Heart right ventricle (tissue), 16 donors: ENCODE data around the gene USP6. TPM values are rescaled to one million over a fixed set of nuclear protein-coding genes. Genes with fewer than 3 reads are reported as not detected.

Experiments used
- ATAC-seq, 8 donors: fragments of 200-7000 bp; cut with Tn5 transposase; one replicate each; pipeline ENCODE4 v1.9.1; 2020; ENCODE audit warnings: mild to moderate bottlenecking in 8 of 8, moderate library complexity in 8 of 8, moderate number of reproducible peaks in 1 of 8
- DNase-seq, 2 donors: peaks; one replicate each; pipeline ENCODE4 v3.0.0-alpha.2; 2020
- H3K27ac ChIP-seq, 10 donors: fragments of 200-600 bp; sonication (generic) in 2 of 10; one replicate each; pipeline versions ENCODE4 v1.5.0 to v1.8.0; 2020 to 2022; ENCODE audit warnings: mild to moderate bottlenecking in 3 of 10
- H3K27me3 ChIP-seq, 7 donors: fragments of 200-600 bp; one replicate each; pipeline ENCODE4 v1.8.0; 2021 to 2022; ENCODE audit warnings: mild to moderate bottlenecking in 2 of 7
- H3K36me3 ChIP-seq, 9 donors: fragments of 200-600 bp; sonication (generic) in 1 of 9; one replicate each; pipeline versions ENCODE4 v1.5.0 to v1.8.0; 2020 to 2022; ENCODE audit warnings: mild to moderate bottlenecking in 2 of 9
- H3K4me1 ChIP-seq, 9 donors: fragments of 200-600 bp; sonication (generic) in 1 of 9; one replicate each; pipeline versions ENCODE4 v1.5.0 to v1.8.0; 2020 to 2022; ENCODE audit warnings: mild to moderate bottlenecking in 4 of 9
- H3K4me3 ChIP-seq, 10 donors: fragments of 200-600 bp; sonication (generic) in 2 of 10; one replicate each; pipeline versions ENCODE4 v1.5.0 to v1.8.0; 2020 to 2022; ENCODE audit warnings: mild to moderate bottlenecking in 7 of 10, moderate library complexity in 2 of 10
- H3K9me3 ChIP-seq, 11 donors: fragments of 200-600 bp in 10 of 11; sonication (generic) in 2 of 11; one replicate each; pipeline versions ENCODE4 v1.5.0 to v1.8.0; 2013 to 2022; ENCODE audit warnings: mild to moderate bottlenecking in 2 of 11, control low read depth in 1 of 11, moderate library complexity in 1 of 11
- CTCF ChIP-seq, 9 donors: fragments of 200-600 bp; sonication (generic) in 2 of 9; IDR thresholded peaks; one replicate each; pipeline versions ENCODE4 v1.5.0 to v1.8.0; 2021 to 2022; ENCODE audit warnings: antibody characterized with exemption in 9 of 9, mild to moderate bottlenecking in 5 of 9, moderate library complexity in 1 of 9
- WGBS, 2 donors: extraction: QIAGEN DNeasy Blood & Tissue Kit; methylation state at CpG; one replicate each; pipeline ENCODE4 v1.1.7; 2013; ENCODE audit warnings: inconsistent platforms in 1 of 2; 5-methylcytosine and 5-hydroxymethylcytosine counted together
- intact Hi-C, 10 donors: fragments of 100-400 bp; cut with DNase I; formaldehyde crosslinking; loops; one replicate each; pipeline versions ENCODE4 v1.11.1 to v1.14.2; 2022
- polyA plus RNA-seq, 2 donors: library from polyadenylated mRNA; stranded (reverse); fragments of 200-250 nt; gene quantifications; one replicate each; pipeline ENCODE4 v1.2.3, GENCODE V29; 2013
- total RNA-seq, 10 donors: library from RNA; stranded (reverse); fragmentation: NEBNext Ultra II Directional in 3 of 10; extraction: Animal tissue kit (Norgen Biotek cat#: 25700) in 3 of 10; gene quantifications; one replicate each; pipeline versions ENCODE4 v1.2.1 to v1.2.4, GENCODE V29; 2021 to 2023
- donor health status: Arrhythmogenic right ventricular cardiomyopathy.
- donor health status: ischemic (EF 13 %, LVEDD 7.1; RV severe dilation, severe dysfunction).
- donor health status: healthy with polysubstance abuse.
- donor health status: DM: no; HTN: yes; CAD: no.
- donor health status: DM: no; HTN: no; CAD: no.
- donor health status: ischemic (EF 25% LVEDD 6.9; RV normal size, moderate dysfunction).
- donor health status: ischemic (EF 25% LVEDD 5.7; RV mildly dilated, moderate dysfunction).
- donor health status: healthy.
- donor health status: DM: yes; HTN: yes; CAD: no.
- donor health status: Ischemic cardiomyopathy.
- donor health status: ischemic (EF 35%, LVEDD 5.7; RV mildly dilated, moderate dysfunction).
- donor health status: nonischemic (EF 11% LVEDD 7.7; RV severe dilation, severe dysfunction).
- donor health status: DM: yes; HTN: yes; CAD: no.
- donor health status: PGD.
- donor health status: ischemic (EF 29% LVEDD 5.4; RV normal size, mild dysfunction).
- donor health status: nonischemic (EF 23%, LVEDD 6.1; RV moderate dilation, normal function).

USP6 gene
- total and polyA plus RNA-seq, 12 donors: 0.01 to 1.6 (median 0.06) TPM; not detected in 1

DNA sequence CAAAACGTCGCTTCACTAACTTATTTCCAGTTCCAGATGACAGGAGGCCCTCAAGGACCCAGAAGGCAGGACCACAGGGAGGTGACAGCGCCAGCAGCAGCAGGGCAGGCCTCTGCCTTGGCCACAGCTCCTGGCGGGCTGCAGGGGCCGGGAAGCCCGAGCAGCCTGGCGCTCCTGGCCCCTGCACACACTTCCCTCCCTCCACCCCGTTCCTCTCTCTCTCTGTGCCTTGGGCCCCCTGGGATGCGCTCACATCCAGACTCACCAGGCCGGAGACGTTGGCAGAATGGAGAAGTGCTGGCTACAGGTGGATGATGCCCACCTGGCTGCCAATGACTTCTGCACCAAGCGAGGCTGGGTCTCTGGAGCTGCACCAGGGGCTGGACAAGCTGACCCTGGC lies 63.2 kb downstream of the USP6 start:
- H3K4me3 ChIP-seq: no peak overlapping the region
- intact Hi-C loops: no loop called here
- peaks cover 0 to 100% (median 68%) of the 10 kb centered on the region in 11 donors for H3K9me3 ChIP-seq
- H3K27ac ChIP-seq: no peak overlapping the region
- 96 to 99% methylated on average over 12 of the region's 12 CpGs for WGBS, 2 donors
- no peaks in the 10 kb centered on the region for H3K4me1 ChIP-seq
- peaks cover 0 to 88% (median 24%) of the 10 kb centered on the region in 9 donors for H3K36me3 ChIP-seq
- DNase-seq: no peak
- peak in 1 of 8 donors; percentile 34 for ATAC-seq
- no peak for TF ChIP-seq CTCF (IDR thresholded peaks at IDR 0.05)
- no peaks in the 10 kb centered on the region for H3K27me3 ChIP-seq

DNA sequence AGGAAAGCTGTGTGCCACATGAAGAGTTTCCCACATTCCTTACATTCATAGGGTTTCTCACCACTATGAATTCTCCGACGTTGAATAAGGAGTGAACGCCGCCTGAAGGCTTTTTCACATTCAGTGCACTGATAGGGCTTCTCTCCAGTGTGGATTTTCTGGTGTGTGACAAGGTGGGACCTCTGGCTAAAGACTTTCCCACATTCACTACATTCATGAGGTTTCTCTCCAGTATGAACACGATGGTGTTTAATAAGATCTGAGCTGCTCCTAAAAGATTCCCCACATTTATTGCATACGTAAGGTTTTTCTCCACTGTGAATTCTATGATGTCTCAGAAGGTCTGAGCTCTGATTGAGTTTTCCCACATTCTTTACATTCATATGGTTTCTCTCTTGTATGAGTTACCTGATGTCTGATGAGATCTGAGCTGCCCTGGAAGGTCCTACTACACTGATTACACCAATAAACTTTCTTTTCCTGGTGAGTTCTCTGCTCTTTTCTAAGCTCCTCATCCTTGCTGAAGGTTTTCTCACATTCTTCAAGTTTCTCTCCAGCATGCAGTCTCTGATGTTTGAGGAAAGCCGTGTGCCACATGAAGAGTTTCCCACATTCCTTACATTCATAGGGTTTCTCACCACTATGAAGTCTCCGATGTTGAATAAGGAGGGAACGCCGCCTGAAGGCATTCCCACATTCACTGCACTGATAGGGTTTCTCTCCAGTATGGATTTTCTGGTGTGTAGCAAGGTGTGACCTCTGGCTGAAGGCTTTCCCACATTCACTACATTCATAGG lies 65.9 kb downstream of the USP6 start:
- H3K27me3 ChIP-seq: no peaks in the 10 kb centered on the region
- intact Hi-C loops: loop anchor here in 2 of 10 donors (5.0 to 10.0 kb wide), 2 partner anchors 87 to 89 kb away; no protein-coding TSS in a partner anchor
- no peak overlapping the region for H3K4me3 ChIP-seq
- no peak for ATAC-seq
- H3K4me1 ChIP-seq: no peaks in the 10 kb centered on the region
- TF ChIP-seq CTCF (IDR thresholded peaks at IDR 0.05): no peak
- no peak for DNase-seq
- H3K27ac ChIP-seq: no peak overlapping the region
- peaks cover 0 to 87% (median 20%) of the 10 kb centered on the region in 9 donors for H3K36me3 ChIP-seq
- 96 to 97% methylated on average over 10 of the region's 10 CpGs for WGBS, 2 donors
- peaks cover 0 to 100% (median 92%) of the 10 kb centered on the region in 11 donors for H3K9me3 ChIP-seq

- H3K4me1 ChIP-seq: no peaks in the 10 kb centered on the region
- peak overlapping the region in 1 of 10 donors; percentile 14 for H3K4me3 ChIP-seq
- peaks cover 0 to 88% (median 18%) of the 10 kb centered on the region in 9 donors for H3K36me3 ChIP-seq
- H3K9me3 ChIP-seq: peaks cover 0 to 100% (median 91%) of the 10 kb centered on the region in 11 donors
- H3K27ac ChIP-seq: no peak overlapping the region
- DNase-seq: no peak
- intact Hi-C loops: loop anchor here in 2 of 10 donors (5.0 to 10.0 kb wide), 2 partner anchors 88 to 91 kb away; no protein-coding TSS in a partner anchor
- no peak for ATAC-seq
- H3K27me3 ChIP-seq: no peaks in the 10 kb centered on the region
- TF ChIP-seq CTCF (IDR thresholded peaks at IDR 0.05): no peak
- WGBS, 2 donors: 99% methylated on average over 6 of the region's 6 CpGs
These were observed 67.0 kb downstream of the USP6 start for GRCh38 chr17:5182597-5183409.

DNA sequence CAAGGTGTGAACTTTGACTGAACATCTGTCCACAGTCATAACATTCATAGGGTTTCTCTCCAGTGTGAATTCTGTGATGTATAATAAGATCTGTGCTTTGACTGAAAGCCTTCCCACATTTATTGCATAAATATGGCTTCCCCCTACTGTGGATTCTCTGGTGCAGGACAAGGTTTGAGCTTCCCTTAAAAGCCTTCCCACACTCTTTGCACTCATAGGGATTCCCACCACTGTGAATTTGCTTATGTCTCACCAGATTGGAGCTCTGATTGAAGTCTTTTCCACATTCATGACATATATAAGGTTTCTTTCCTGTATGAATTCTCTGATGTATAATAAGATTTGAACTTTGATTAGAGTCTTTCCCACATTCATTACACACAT lies 67.6 kb downstream of the USP6 start:
- TF ChIP-seq CTCF (IDR thresholded peaks at IDR 0.05): no peak
- Histone ChIP-seq H3K27ac (no peak overlapping the region), H3K36me3 (peaks cover 0 to 91% (median 18%) of the 10 kb centered on the region in 9 donors), H3K9me3 (peaks cover 0 to 100% (median 91%) of the 10 kb centered on the region in 11 donors), H3K4me3 (peak overlapping the region in 1 of 10 donors; percentile 14), H3K4me1 (no peaks in the 10 kb centered on the region), H3K27me3 (no peaks in the 10 kb centered on the region)
- DNase-seq: no peak
- ATAC-seq: no peak
- intact Hi-C loops: loop anchor here in 2 of 10 donors (5.0 to 10.0 kb wide), 2 partner anchors 89 to 91 kb away; no protein-coding TSS in a partner anchor
